Activated CD8-positive, alpha-beta T cell treated with anti-CD3 and anti-CD28 coated beads for 36 hours (primary cell): ENCODE results near the gene NT5DC3. TPM values are rescaled to one million over a fixed set of nuclear protein-coding genes. Genes with fewer than 3 reads are reported as not detected.
A peak's percentile ranks its signal among the peaks of the same experiment; 100 is the strongest.

ENCODE experiments used
- ATAC-seq: fragments of 200-7000 bp; cut with Tn5 transposase; one replicate; pipeline ENCODE4 v1.10.0; 2021; ENCODE audit warnings: mild to moderate bottlenecking, moderate library complexity
- CTCF ChIA-PET: fragments of 350-600 bp; sonication (Branson Sonifier 250); formaldehyde crosslinking; loops from one replicate; lab custom pipeline; 2021; ENCODE audit warnings: antibody characterized with exemption; lab: Charles Lee
- POLR2A ChIA-PET: fragments of 350-600 bp; sonication (Branson Sonifier 250); formaldehyde crosslinking; loops from one replicate; lab custom pipeline; 2021; ENCODE audit warnings: antibody characterized with exemption; lab: Charles Lee
- DNase-seq: peaks from one replicate; pipeline ENCODE4 v3.0.0-alpha.2; 2020
- H3K27ac Mint-ChIP-seq: one replicate; pipeline ENCODE4 v1.8.0; 2021; ENCODE audit warnings: mild to moderate bottlenecking, mixed read lengths
- H3K27me3 Mint-ChIP-seq: one replicate; pipeline ENCODE4 v1.8.0; 2021; ENCODE audit warnings: mixed read lengths
- H3K36me3 Mint-ChIP-seq: one replicate; pipeline ENCODE4 v1.8.0; 2021; ENCODE audit warnings: low read depth, mixed read lengths
- H3K4me1 Mint-ChIP-seq: one replicate; pipeline ENCODE4 v1.8.0; 2021; ENCODE audit warnings: low read depth, mixed read lengths
- H3K4me3 Mint-ChIP-seq: one replicate; pipeline ENCODE4 v1.8.0; 2021; ENCODE audit warnings: mild to moderate bottlenecking, moderate library complexity, mixed read lengths
- H3K9me3 Mint-ChIP-seq: one replicate; pipeline ENCODE4 v1.8.0; 2021; ENCODE audit warnings: mixed read lengths
- CTCF ChIP-seq: fragments of 200-600 bp; IDR thresholded peaks from one replicate; pipeline ENCODE4 v1.8.0; 2022; ENCODE audit warnings: antibody characterized with exemption, mild to moderate bottlenecking
- intact Hi-C: fragments of 100-400 bp; cut with micrococcal nuclease; formaldehyde crosslinking; loops from one replicate; pipeline ENCODE4 v1.10.0; 2022
- total RNA-seq, 2 experiments: library from RNA; stranded (reverse); gene quantifications; one replicate each; pipeline ENCODE4 v1.2.3, GENCODE V29; 2021

NT5DC3 gene
- total RNA-seq, 2 experiments from 2014 or later, result 8.6 to 9.4 TPM

GRCh38 chr12:103846415-103846814 lies 5.4 kb upstream of the NT5DC3 start:
- no peak for DNase-seq
- intact Hi-C loops, result no loop called here

GRCh38 chr12:103844305-103844704 lies 3.3 kb upstream of the NT5DC3 start:
- H3K9me3 Mint-ChIP-seq, result no peaks in the 10 kb centered on the region
- no peaks in the 10 kb centered on the region for H3K27me3 Mint-ChIP-seq
- DNase-seq (no peak), ATAC-seq (no peak)
- ChIA-PET CTCF (no interaction called here), POLR2A (interaction anchor here (0.7 kb wide), 1 partner anchor 234 kb away, joined by 3 read pairs; no protein-coding TSS in a partner anchor)
- intact Hi-C loops, result no loop called here
- no peak overlapping the region for H3K27ac Mint-ChIP-seq
- no peak for TF ChIP-seq CTCF
- no peak overlapping the region for H3K4me3 Mint-ChIP-seq
- peaks cover 15% of the 10 kb centered on the region for H3K4me1 Mint-ChIP-seq
- H3K36me3 Mint-ChIP-seq, result no peaks in the 10 kb centered on the region

More at GRCh38 chr12:103846415-103846814, 5.4 kb upstream of the NT5DC3 start:
- peaks cover 10% of the 10 kb centered on the region for H3K4me1 Mint-ChIP-seq
- H3K27me3 Mint-ChIP-seq, result no peaks in the 10 kb centered on the region
- no peaks in the 10 kb centered on the region for H3K36me3 Mint-ChIP-seq
- ATAC-seq, result no peak
- H3K9me3 Mint-ChIP-seq, result no peaks in the 10 kb centered on the region
- ChIA-PET CTCF (interaction anchor here (1.0 kb wide), 1 partner anchor 32 kb away, joined by 3 read pairs; no protein-coding TSS in a partner anchor), POLR2A (no interaction called here)
- H3K4me3 Mint-ChIP-seq, result no peak overlapping the region
- no peak overlapping the region for H3K27ac Mint-ChIP-seq
- TF ChIP-seq CTCF, result no peak

GRCh38 chr12:103841690-103842584 lies 903 bp upstream of the NT5DC3 start:
- intact Hi-C loops, result no loop called here
- no peaks in the 10 kb centered on the region for H3K36me3 Mint-ChIP-seq
- ChIA-PET CTCF (no interaction called here), POLR2A (interaction anchor here (0.6 to 1.8 kb wide), 4 partner anchors 12 to 1845 kb away, joined by 3 to 6 read pairs (median 4); no protein-coding TSS in a partner anchor)
- DNase-seq, result peak; percentile 79
- H3K9me3 Mint-ChIP-seq, result no peaks in the 10 kb centered on the region
- TF ChIP-seq CTCF, result no peak
- H3K27me3 Mint-ChIP-seq, result no peaks in the 10 kb centered on the region
- H3K4me1 Mint-ChIP-seq, result peaks cover 19% of the 10 kb centered on the region
- ATAC-seq, result peak; percentile 31
- H3K4me3 Mint-ChIP-seq, result peak overlapping the region; percentile 78
- peak overlapping the region; percentile 83 for H3K27ac Mint-ChIP-seq

GRCh38 chr12:103840462-103840875 lies 565 bp downstream of the NT5DC3 start:
- Mint-ChIP-seq H3K27me3 (no peaks in the 10 kb centered on the region), H3K4me3 (peak overlapping the region; percentile 78), H3K36me3 (peaks cover 7% of the 10 kb centered on the region), H3K4me1 (peaks cover 19% of the 10 kb centered on the region), H3K27ac (peak overlapping the region; percentile 71), H3K9me3 (no peaks in the 10 kb centered on the region)
- POLR2A ChIA-PET, result interaction anchor here (1.1 to 1.8 kb wide), 4 partner anchors 10 to 90 kb away, joined by 3 to 6 read pairs (median 4); no protein-coding TSS in a partner anchor
- TF ChIP-seq CTCF, result no peak
- CTCF ChIA-PET, result no interaction called here
- ATAC-seq, result peak; percentile 32
- intact Hi-C loops, result no loop called here
- peak; percentile 68 for DNase-seq
